ENCODE data around the gene DPP6. TPM values are rescaled to one million over a fixed set of nuclear protein-coding genes. Genes with fewer than 3 reads are reported as not detected.
"Not testable (repeated sequence)": the region's sequence is repeated elsewhere in the genome, so short reads cannot be mapped to it uniquely, and the experiment has no call there.

The DPP6 gene
- total RNA-seq, 4 donors from 2014 or later: 0.38 TPM; not detected in 2

GRCh38 chr7:154092093-154092492, 39.9 kb downstream of the DPP6 start:
- intact Hi-C loops (cut with DNase I); H3K27ac ChIP-seq; DNase-seq; H3K27me3 ChIP-seq; H3K4me1 ChIP-seq; H3K36me3 ChIP-seq; H3K4me3 ChIP-seq; H3K9me3 ChIP-seq: not testable (repeated sequence)
- 74 to 92% methylated on average over 3 of the region's 3 CpGs for WGBS, 2 donors

GRCh38 chr7:154095201-154095600, 43.0 kb downstream of the DPP6 start:
- H3K36me3 ChIP-seq; DNase-seq; H3K4me3 ChIP-seq; H3K9me3 ChIP-seq; H3K27me3 ChIP-seq; H3K4me1 ChIP-seq; intact Hi-C loops (cut with DNase I); H3K27ac ChIP-seq: not testable (repeated sequence)
- 15% methylated on average over 7 of the region's 9 CpGs; no CpG with 5 or more reads in 1 of the 2 donors for WGBS, 2 donors

DNA sequence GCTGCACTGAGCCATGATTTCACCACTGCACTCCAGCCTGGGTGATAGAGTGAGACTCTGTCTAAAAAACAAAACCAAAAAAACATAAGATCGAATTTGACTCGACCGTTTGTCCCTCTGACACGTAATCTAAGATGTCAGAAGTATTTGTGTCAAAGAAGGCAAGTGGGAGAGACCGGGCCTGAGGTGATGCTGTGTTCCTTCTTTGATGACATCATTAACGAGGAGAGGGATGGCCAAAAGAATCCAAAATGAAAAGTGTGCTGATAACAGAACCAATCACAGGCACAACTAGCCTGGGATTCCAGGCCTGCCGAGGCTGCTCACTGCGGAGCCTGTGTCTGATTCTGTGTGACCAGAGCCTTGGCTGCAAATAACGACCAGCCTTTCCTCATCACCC, 52.9 kb downstream of the DPP6 start:
- H3K36me3 ChIP-seq; DNase-seq; H3K4me3 ChIP-seq; H3K4me1 ChIP-seq; intact Hi-C loops (cut with DNase I); H3K27me3 ChIP-seq; H3K27ac ChIP-seq; H3K9me3 ChIP-seq: not testable (repeated sequence)
- 66 to 73% methylated on average over 9 of the region's 9 CpGs for WGBS, 2 donors

GRCh38 chr7:154109615-154110014, 57.4 kb downstream of the DPP6 start:
- H3K27me3 ChIP-seq; H3K4me3 ChIP-seq; H3K36me3 ChIP-seq; intact Hi-C loops (cut with DNase I); H3K9me3 ChIP-seq; H3K27ac ChIP-seq; DNase-seq; H3K4me1 ChIP-seq: not testable (repeated sequence)
- WGBS, 2 donors: no CpG with 5 or more reads among the region's 3 CpGs

DNA sequence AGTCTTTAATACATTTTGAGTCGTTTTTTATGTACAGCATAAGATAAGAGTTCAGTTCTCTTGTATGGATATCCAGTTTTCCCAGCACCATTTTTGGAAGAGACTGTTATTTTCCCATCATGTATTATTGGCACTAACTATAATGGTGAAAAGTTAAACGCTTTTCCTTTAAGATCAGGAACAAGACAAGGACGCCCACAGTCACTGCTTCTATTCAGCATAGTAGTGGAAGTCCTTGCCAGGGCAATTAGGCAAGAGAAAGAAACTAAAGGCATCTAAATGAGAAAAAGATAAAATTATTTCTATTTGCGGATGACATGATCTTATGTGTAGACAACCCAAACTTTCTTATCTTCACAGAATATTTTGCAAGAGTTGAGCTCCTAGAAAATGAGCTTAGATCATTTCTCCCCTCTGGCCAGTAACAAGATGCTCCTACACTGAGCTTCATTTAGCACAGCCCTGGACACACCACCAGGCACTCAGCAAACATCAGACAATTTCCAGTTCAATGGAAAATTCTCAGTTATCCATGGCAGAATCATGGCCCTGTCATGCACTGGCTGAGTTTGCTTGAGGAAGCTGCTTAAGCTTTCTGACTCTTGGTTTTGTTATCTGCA, 61.6 kb downstream of the DPP6 start:
- DNase-seq; H3K9me3 ChIP-seq; H3K36me3 ChIP-seq; H3K4me1 ChIP-seq; intact Hi-C loops (cut with DNase I); H3K27ac ChIP-seq; H3K27me3 ChIP-seq; H3K4me3 ChIP-seq: not testable (repeated sequence)
- WGBS, 2 donors: 49 to 71% methylated on average over 4 of the region's 4 CpGs

GRCh38 chr7:154117411-154118390, 65.5 kb downstream of the DPP6 start:
- H3K9me3 ChIP-seq; H3K4me1 ChIP-seq; H3K27ac ChIP-seq; H3K4me3 ChIP-seq; H3K27me3 ChIP-seq; intact Hi-C loops (cut with DNase I); DNase-seq; H3K36me3 ChIP-seq: not testable (repeated sequence)
- WGBS, 2 donors: 62 to 65% methylated on average over 11 of the region's 12 CpGs

DNA sequence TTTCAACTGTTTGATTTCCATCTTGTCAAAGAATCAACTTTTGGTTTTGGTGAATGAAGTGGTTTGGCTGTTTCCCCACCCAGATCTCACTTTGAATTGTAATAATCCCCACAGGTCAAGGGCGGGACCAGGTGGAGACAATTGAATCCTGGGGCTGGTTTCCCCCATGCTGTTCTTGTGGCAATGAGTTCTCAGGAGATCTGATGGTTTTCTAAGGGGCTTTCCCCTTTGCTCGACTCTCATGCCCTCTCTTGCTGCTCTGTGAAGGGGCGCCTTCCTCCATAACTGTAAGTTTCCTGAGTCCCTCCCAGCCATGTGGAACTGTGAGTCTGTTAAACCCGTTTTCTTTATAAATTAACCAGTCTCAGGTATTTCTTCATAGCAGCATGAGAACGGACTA, 68.6 kb downstream of the DPP6 start:
- H3K27ac ChIP-seq; H3K4me1 ChIP-seq; DNase-seq; H3K36me3 ChIP-seq; H3K27me3 ChIP-seq; H3K9me3 ChIP-seq; intact Hi-C loops (cut with DNase I); H3K4me3 ChIP-seq: not testable (repeated sequence)
- WGBS, 2 donors: 47 to 62% methylated on average over 5 of the region's 5 CpGs

- DNase-seq; H3K27ac ChIP-seq; H3K36me3 ChIP-seq; H3K9me3 ChIP-seq; H3K4me3 ChIP-seq; H3K27me3 ChIP-seq; H3K4me1 ChIP-seq; intact Hi-C loops (cut with DNase I): not testable (repeated sequence)
- WGBS, 2 donors: 65% methylated on average over 6 of the region's 10 CpGs; no CpG with 5 or more reads in 1 of the 2 donors
Measured at GRCh38 chr7:154122720-154123119, 70.5 kb downstream of the DPP6 start.

- intact Hi-C loops (cut with DNase I); DNase-seq; H3K4me3 ChIP-seq; H3K27ac ChIP-seq; H3K9me3 ChIP-seq; H3K36me3 ChIP-seq; H3K27me3 ChIP-seq; H3K4me1 ChIP-seq: not testable (repeated sequence)
- WGBS, 2 donors: 80% methylated on average over 1 of the region's 7 CpGs; no CpG with 5 or more reads in 1 of the 2 donors
Measured at GRCh38 chr7:154123397-154123796, 71.2 kb downstream of the DPP6 start.

- H3K9me3 ChIP-seq; DNase-seq; H3K4me3 ChIP-seq; H3K4me1 ChIP-seq; H3K27ac ChIP-seq; H3K27me3 ChIP-seq; intact Hi-C loops (cut with DNase I); H3K36me3 ChIP-seq: not testable (repeated sequence)
- 23 to 53% methylated on average over 3 of the region's 5 CpGs for WGBS, 2 donors
Measured at GRCh38 chr7:154129142-154129541, 76.9 kb downstream of the DPP6 start.

DNA sequence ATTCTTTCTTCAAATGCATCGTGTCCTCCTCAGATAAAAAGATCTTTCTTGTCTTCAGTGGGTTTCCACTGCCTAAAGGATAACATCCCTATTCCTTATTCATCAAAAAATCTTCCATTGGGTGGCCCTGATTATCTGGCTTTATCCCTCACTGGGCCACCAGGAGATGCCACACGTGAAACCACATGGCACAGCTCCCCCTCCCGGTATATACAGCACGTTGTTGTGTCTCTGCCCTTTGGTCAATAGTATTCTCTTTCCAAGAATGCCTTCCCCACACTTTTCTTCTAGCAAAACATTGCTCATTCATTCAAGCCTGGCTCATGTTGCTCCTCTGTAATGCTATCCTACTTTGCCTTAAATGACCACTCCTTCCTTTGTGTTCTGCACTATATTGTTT, 80.4 kb downstream of the DPP6 start:
- intact Hi-C loops (cut with DNase I); DNase-seq; H3K4me3 ChIP-seq; H3K27ac ChIP-seq; H3K27me3 ChIP-seq; H3K4me1 ChIP-seq; H3K9me3 ChIP-seq; H3K36me3 ChIP-seq: not testable (repeated sequence)
- WGBS, 2 donors: 67 to 75% methylated on average over 1 to 4 of the region's 4 CpGs

- H3K4me1 ChIP-seq; H3K36me3 ChIP-seq; intact Hi-C loops (cut with DNase I); H3K4me3 ChIP-seq; H3K9me3 ChIP-seq; H3K27me3 ChIP-seq; DNase-seq; H3K27ac ChIP-seq: not testable (repeated sequence)
- WGBS, 2 donors: 67% methylated on average over 3 of the region's 7 CpGs; no CpG with 5 or more reads in 1 of the 2 donors
Measured at GRCh38 chr7:154133703-154134277, 81.6 kb downstream of the DPP6 start.

DNA sequence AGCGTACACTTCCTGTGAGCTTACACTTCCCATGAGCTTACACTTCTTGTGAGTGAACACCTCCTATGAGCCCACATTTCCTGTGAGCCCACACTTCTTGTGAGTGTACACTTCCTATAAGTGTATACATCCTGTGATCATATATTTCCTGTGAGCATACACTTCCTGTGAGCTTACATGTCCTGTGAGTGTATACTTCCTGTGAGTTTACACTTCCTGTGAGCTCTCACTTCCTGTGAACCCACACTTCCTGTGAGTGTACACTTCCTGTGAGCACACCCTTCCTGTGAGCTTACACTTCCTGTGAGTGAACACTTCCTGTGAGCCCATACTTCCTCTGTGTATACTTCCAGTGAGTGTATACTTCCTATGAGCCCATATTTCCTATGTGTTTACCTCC, 82.5 kb downstream of the DPP6 start:
- DNase-seq; H3K27ac ChIP-seq; H3K9me3 ChIP-seq; H3K4me3 ChIP-seq; H3K27me3 ChIP-seq; H3K4me1 ChIP-seq; H3K36me3 ChIP-seq; intact Hi-C loops (cut with DNase I): not testable (repeated sequence)
- no CpG with 5 or more reads among the region's 1 CpG for WGBS, 2 donors
